Loucy (cell line): Measurements from ENCODE around the gene MGAT2.

ENCODE experiments used
- H2AFZ ChIP-seq: fragments of 200-600 bp; sonication (generic); 2 replicates; pipeline ENCODE4 v1.6.0; 2016; ENCODE audit warnings: antibody characterized with exemption, mild to moderate bottlenecking, low read length, moderate library complexity
- H3F3A ChIP-seq: fragments of 200-600 bp; 2 replicates; pipeline ENCODE4 v1.6.0; 2016; ENCODE audit warnings: antibody characterized with exemption, low read depth, mild to moderate bottlenecking
- H3K27me3 ChIP-seq: fragments of 200-600 bp; sonication (generic); 2 replicates; pipeline ENCODE4 v1.6.1; 2014; ENCODE audit warnings: low read length, mild to moderate bottlenecking; ENCODE audit not compliant: insufficient read depth, poor library complexity, severe bottlenecking
- H3K36me3 ChIP-seq: fragments of 200-600 bp; sonication (generic); 2 replicates; pipeline ENCODE4 v1.6.1; 2016; ENCODE audit warnings: low read length; ENCODE audit not compliant: insufficient read depth
- H3K4me1 ChIP-seq: fragments of 200-600 bp; sonication (generic); 2 replicates; pipeline ENCODE4 v1.5.1; 2014; ENCODE audit warnings: low read length, mild to moderate bottlenecking; ENCODE audit not compliant: insufficient read depth, poor library complexity, severe bottlenecking
- H3K4me2 ChIP-seq: fragments of 200-600 bp; sonication (generic); 2 replicates; pipeline ENCODE4 v1.6.0; 2014; ENCODE audit warnings: antibody characterized with exemption, low read length, low read depth, mild to moderate bottlenecking; ENCODE audit not compliant: poor library complexity, severe bottlenecking
- H3K4me3 ChIP-seq: fragments of 200-600 bp; sonication (generic); 2 replicates; pipeline ENCODE4 v1.5.1; 2014; ENCODE audit warnings: low read length, mild to moderate bottlenecking, mixed read lengths; ENCODE audit not compliant: poor library complexity, severe bottlenecking
- H3K79me2 ChIP-seq: fragments of 200-600 bp; sonication (generic); 2 replicates; pipeline ENCODE4 v1.6.1; 2014; ENCODE audit warnings: low read length; ENCODE audit not compliant: insufficient read depth
- H3K9ac ChIP-seq: fragments of 200-600 bp; sonication (generic); 2 replicates; pipeline ENCODE4 v1.6.0; 2014; ENCODE audit warnings: mild to moderate bottlenecking, low read depth, low read length, moderate library complexity; ENCODE audit not compliant: poor library complexity, severe bottlenecking
- H3K9me2 ChIP-seq: fragments of 200-600 bp; sonication (generic); replicated peaks from 2 replicates; pipeline ENCODE4 v1.6.1; 2016; ENCODE audit warnings: low read depth, low read length, mixed read lengths
- H3K9me3 ChIP-seq: fragments of 200-600 bp; sonication (generic); 2 replicates; pipeline ENCODE4 v1.6.1; 2014; ENCODE audit warnings: mild to moderate bottlenecking, antibody characterized with exemption, low read length, low read depth; ENCODE audit not compliant: insufficient read depth
- H4K20me1 ChIP-seq: fragments of 200-600 bp; sonication (generic); 2 replicates; pipeline ENCODE4 v1.6.0; 2014; ENCODE audit warnings: antibody characterized with exemption, low read length, mild to moderate bottlenecking; ENCODE audit not compliant: insufficient read depth, poor library complexity, severe bottlenecking
- CTCF ChIP-seq: fragments of 200-600 bp; sonication (generic); conservative IDR thresholded peaks from 2 replicates; pipeline ENCODE4 v1.5.1; 2014; ENCODE audit warnings: mild to moderate bottlenecking, antibody characterized with exemption, low read length
- EZH2phosphoT487 ChIP-seq: fragments of 200-600 bp; IDR thresholded peaks from 2 replicates; pipeline ENCODE4 v1.6.1; 2018; ENCODE audit warnings: antibody characterized with exemption, mild to moderate bottlenecking, moderate library complexity, borderline replicate concordance

The MGAT2 gene

DNA sequence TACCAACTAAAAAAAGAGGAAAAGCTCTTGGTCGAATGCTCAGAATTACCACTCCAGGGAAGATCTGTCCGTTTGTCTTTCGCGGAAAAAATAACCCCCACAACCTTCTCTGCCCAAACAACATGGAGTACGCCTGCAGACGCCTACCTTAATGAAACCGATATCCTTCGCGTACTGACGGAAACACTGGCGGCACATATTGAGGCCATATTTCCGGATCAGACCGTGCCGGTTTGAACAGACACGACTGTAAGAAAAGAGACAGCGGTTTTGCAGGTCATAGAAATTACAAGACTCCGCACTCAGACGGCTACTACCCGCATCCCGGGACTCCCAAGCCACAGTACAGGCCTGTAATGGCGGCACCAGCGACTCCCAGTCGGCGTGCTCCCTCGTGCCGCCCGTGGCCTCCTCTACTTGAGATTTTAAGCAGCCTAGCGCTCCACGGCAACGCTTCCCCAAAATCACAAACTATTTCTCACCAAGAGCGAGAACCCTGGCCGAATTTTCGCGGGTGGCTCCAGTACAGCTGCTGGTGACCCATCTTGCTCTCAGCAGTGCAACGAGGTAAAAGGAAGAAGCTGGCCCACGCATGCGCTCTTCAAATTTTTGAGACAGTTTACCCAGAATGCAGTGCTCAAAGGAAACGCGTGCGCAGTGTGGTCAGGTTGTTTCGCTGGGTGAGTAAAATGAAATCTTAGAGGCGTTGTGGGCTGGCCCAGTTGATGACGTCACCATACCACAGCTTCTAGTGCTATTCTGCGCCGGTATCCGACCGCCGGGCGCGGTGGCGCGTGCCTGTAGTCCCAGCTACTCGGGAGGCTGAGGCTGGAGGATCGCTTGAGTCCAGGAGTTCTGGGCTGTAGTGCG, 34.6 kb upstream of the MGAT2 start, which contains the start of gene RPS29:
Gene RPS29, minus strand, starts transcription at position 578 of the 870 bp plus-strand sequence. Its CDS starts 34 bp downstream, at position 544.
- no peaks in the 10 kb centered on the region for H3F3A ChIP-seq
- peak within 1 kb of the TSS; percentile 68 for H2AFZ ChIP-seq
- no peaks in the 10 kb centered on the region for H3K27me3 ChIP-seq
- H3K4me3 ChIP-seq: peak within 1 kb of the TSS; percentile 88
- peaks cover 50% of the 10 kb centered on the region for H4K20me1 ChIP-seq
- H3K9ac ChIP-seq: peak within 1 kb of the TSS; percentile 88
- no peaks in the 10 kb centered on the region for H3K9me3 ChIP-seq
- TF ChIP-seq EZH2phosphoT487: no peak
- TF ChIP-seq CTCF: no peak
- peak within 1 kb of the TSS; percentile 98 for H3K4me2 ChIP-seq
- H3K9me2 ChIP-seq: no peaks in the 10 kb centered on the region
- peaks cover 23% of the 10 kb centered on the region; the same call in 1 of the 2 replicates for H3K36me3 ChIP-seq
- peaks cover 48% of the 10 kb centered on the region for H3K4me1 ChIP-seq
- H3K79me2 ChIP-seq: peaks cover 52% of the 10 kb centered on the region

DNA sequence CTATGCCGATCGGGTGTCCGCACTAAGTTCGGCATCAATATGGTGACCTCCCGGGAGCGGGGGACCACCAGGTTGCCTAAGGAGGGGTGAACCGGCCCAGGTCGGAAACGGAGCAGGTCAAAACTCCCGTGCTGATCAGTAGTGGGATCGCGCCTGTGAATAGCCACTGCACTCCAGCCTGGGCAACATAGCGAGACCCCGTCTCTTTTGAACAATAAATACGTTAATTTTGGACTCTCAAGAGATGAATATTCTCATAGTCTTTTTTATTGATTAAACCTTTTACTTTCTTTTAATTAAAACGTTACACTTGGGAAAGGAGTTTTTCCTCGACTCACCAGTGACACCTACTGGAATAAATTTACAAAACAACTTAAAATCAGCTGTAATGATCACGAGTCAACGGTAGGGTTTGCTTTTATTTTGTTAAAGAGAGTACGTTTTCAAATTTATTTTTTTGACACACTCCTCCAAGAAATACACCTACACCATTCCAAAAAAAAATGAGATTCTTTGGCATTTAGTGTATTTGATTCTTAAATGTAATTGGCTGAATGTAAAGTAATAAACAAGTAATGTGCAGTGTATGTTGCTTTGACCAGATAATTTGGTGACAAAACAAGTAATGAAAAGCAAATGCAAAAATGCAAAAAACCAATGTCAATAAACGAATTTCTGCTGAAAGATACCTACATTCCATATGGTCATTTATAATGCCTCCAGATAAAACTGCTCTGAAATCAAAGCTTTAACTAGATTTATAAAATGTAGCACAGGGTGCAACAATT, 33.7 kb upstream of the MGAT2 start:
- Histone ChIP-seq H2AFZ (peak overlapping the region; percentile 68), H3K36me3 (peaks cover 23% of the 10 kb centered on the region; the same call in 1 of the 2 replicates), H4K20me1 (peaks cover 42% of the 10 kb centered on the region), H3K4me3 (peak overlapping the region; percentile 88), H3K4me1 (peaks cover 39% of the 10 kb centered on the region), H3K79me2 (peaks cover 44% of the 10 kb centered on the region), H3K9me2 (no peaks in the 10 kb centered on the region), H3K4me2 (peak overlapping the region; percentile 71), H3K9me3 (no peaks in the 10 kb centered on the region), H3F3A (no peaks in the 10 kb centered on the region), H3K27me3 (no peaks in the 10 kb centered on the region), H3K9ac (peak overlapping the region; percentile 88)
- peak; percentile 97 for TF ChIP-seq CTCF
- no peak for TF ChIP-seq EZH2phosphoT487

DNA sequence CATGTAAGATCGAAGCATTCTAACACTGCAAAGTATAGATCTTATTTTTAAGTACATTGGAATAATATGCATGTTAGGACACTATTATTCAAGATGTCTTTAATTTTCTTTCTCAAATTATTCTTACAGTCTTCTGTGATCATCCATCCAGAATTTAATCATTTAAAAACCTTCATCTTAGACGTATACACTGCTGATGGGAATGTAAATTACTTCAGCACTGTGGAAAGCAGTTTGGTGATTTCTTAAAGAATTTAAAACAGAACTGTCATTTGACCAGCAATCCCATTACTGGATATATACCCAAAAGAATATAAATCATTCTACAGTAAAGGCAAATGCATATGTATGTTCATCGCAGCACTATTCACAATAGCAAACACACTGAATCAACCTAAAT, 31.2 kb upstream of the MGAT2 start:
- Histone ChIP-seq H4K20me1 (peaks cover 17% of the 10 kb centered on the region), H3K36me3 (peaks cover under 1% of the 10 kb centered on the region; the same call in 1 of the 2 replicates), H3K4me2 (no peak overlapping the region), H3K9ac (no peak overlapping the region), H3K9me2 (no peaks in the 10 kb centered on the region), H3F3A (no peaks in the 10 kb centered on the region), H3K4me1 (peaks cover 25% of the 10 kb centered on the region), H3K4me3 (no peak overlapping the region), H2AFZ (no peak overlapping the region), H3K9me3 (no peaks in the 10 kb centered on the region), H3K27me3 (no peaks in the 10 kb centered on the region), H3K79me2 (peaks cover 18% of the 10 kb centered on the region)
- no peak for TF ChIP-seq EZH2phosphoT487
- no peak for TF ChIP-seq CTCF
